ENCODE measurements around the gene CAMTA1.

- TF ChIP-seq JUND (IDR thresholded peaks at IDR 0.05) (no peak), EZH2 (IDR thresholded peaks at IDR 0.05) (no peak), CTCF (IDR thresholded peaks at IDR 0.05 in 2 of 3, conservative IDR thresholded peaks at IDR 0.05 in 1 of 3; ENCODE audit: borderline replicate concordance in 1 of 3, insufficient read depth in 1 of 3, low read depth in 2 of 3, low read length in 2 of 3) (no peak), ATF3 (IDR thresholded peaks at IDR 0.05) (no peak), ZNF274 (IDR thresholded peaks at IDR 0.05; ENCODE audit: low read depth, low read length) (no peak), POLR2A (IDR thresholded peaks at IDR 0.05; ENCODE audit: borderline replicate concordance, extremely low read depth, insufficient read depth, insufficient read length) (no peak), FOSL1 (IDR thresholded peaks at IDR 0.05; ENCODE audit: low read depth) (no peak)
These were observed 365.5 kb downstream of the CAMTA1 start for GRCh38 chr1:7150724-7151280.

Measured in HCT116 (cell line).